Measurements from ENCODE around the gene PLPP4. TPM values are rescaled to one million over a fixed set of nuclear protein-coding genes. Genes with fewer than 3 reads are reported as not detected.

Gene PLPP4
- total RNA-seq, 2 donors from 2014 or later, result 0.27 to 61.3 TPM

GRCh38 chr10:120612756-120613155 lies 155.7 kb downstream of the PLPP4 start:
- H3K4me3 ChIP-seq, result no peak overlapping the region
- no peak overlapping the region for H3K27ac ChIP-seq
- intact Hi-C loops (cut with DNase I), result no loop called here
- no peak for TF ChIP-seq CTCF (IDR thresholded peaks at IDR 0.05)
- TF ChIP-seq POLR2AphosphoS5 (IDR thresholded peaks at IDR 0.05), result no peak
- no peaks in the 10 kb centered on the region for H3K9me3 ChIP-seq
- no peaks in the 10 kb centered on the region for H3K36me3 ChIP-seq
- WGBS, result 73% methylated on average over 2 of the region's 2 CpGs
- H3K4me1 ChIP-seq (replicated peaks), result no peaks in the 10 kb centered on the region
- H3K27me3 ChIP-seq (replicated peaks; ENCODE audit: insufficient read depth), result no peaks in the 10 kb centered on the region
- DNase-seq (ENCODE audit: low spot score), result no peak

- 59% methylated on average over 3 of the region's 3 CpGs for WGBS
- intact Hi-C loops (cut with DNase I), result no loop called here
- Histone ChIP-seq H3K27ac (no peak overlapping the region), H3K4me3 (no peak overlapping the region), H3K4me1 (replicated peaks) (no peaks in the 10 kb centered on the region), H3K9me3 (no peaks in the 10 kb centered on the region), H3K27me3 (replicated peaks; ENCODE audit: insufficient read depth) (no peaks in the 10 kb centered on the region), H3K36me3 (no peaks in the 10 kb centered on the region)
- DNase-seq (ENCODE audit: low spot score), result no peak
- no peak for TF ChIP-seq CTCF (IDR thresholded peaks at IDR 0.05)
- no peak for TF ChIP-seq POLR2A (IDR thresholded peaks at IDR 0.05)
- no peak for TF ChIP-seq POLR2AphosphoS5 (IDR thresholded peaks at IDR 0.05)
These were observed 156.2 kb downstream of the PLPP4 start for GRCh38 chr10:120613180-120613579.

- no peak for DNase-seq (ENCODE audit: low spot score)
- Histone ChIP-seq H3K27me3 (replicated peaks; ENCODE audit: insufficient read depth) (no peaks in the 10 kb centered on the region), H3K9me3 (no peaks in the 10 kb centered on the region), H3K36me3 (no peaks in the 10 kb centered on the region), H3K27ac (no peak overlapping the region), H3K4me1 (replicated peaks) (no peaks in the 10 kb centered on the region), H3K4me3 (no peak overlapping the region)
- TF ChIP-seq POLR2A (IDR thresholded peaks at IDR 0.05) (no peak), POLR2AphosphoS5 (IDR thresholded peaks at IDR 0.05) (no peak), CTCF (IDR thresholded peaks at IDR 0.05) (no peak)
- intact Hi-C loops (cut with DNase I), result no loop called here
These were observed 157.7 kb downstream of the PLPP4 start for GRCh38 chr10:120614680-120615079.

GRCh38 chr10:120616311-120616911 lies 159.4 kb downstream of the PLPP4 start:
- no peak overlapping the region for H3K4me3 ChIP-seq
- intact Hi-C loops (cut with DNase I), result no loop called here
- WGBS, result 63% methylated on average over 3 of the region's 3 CpGs
- no peaks in the 10 kb centered on the region for H3K4me1 ChIP-seq (replicated peaks)
- H3K36me3 ChIP-seq, result no peaks in the 10 kb centered on the region
- no peaks in the 10 kb centered on the region for H3K9me3 ChIP-seq
- H3K27ac ChIP-seq, result no peak overlapping the region
- H3K27me3 ChIP-seq (replicated peaks; ENCODE audit: insufficient read depth), result no peaks in the 10 kb centered on the region
- TF ChIP-seq POLR2AphosphoS5 (IDR thresholded peaks at IDR 0.05) (no peak), POLR2A (IDR thresholded peaks at IDR 0.05) (no peak), CTCF (IDR thresholded peaks at IDR 0.05) (no peak)
- DNase-seq (ENCODE audit: low spot score), result no peak

- no peaks in the 10 kb centered on the region for H3K9me3 ChIP-seq
- H3K27me3 ChIP-seq (replicated peaks; ENCODE audit: insufficient read depth), result no peaks in the 10 kb centered on the region
- TF ChIP-seq CTCF (IDR thresholded peaks at IDR 0.05) (no peak), POLR2AphosphoS5 (IDR thresholded peaks at IDR 0.05) (no peak), POLR2A (IDR thresholded peaks at IDR 0.05) (no peak)
- intact Hi-C loops (cut with DNase I), result no loop called here
- no peak for DNase-seq (ENCODE audit: low spot score)
- H3K27ac ChIP-seq, result no peak overlapping the region
- H3K4me1 ChIP-seq (replicated peaks), result no peaks in the 10 kb centered on the region
- 75% methylated on average over 1 of the region's 1 CpG for WGBS
- H3K4me3 ChIP-seq, result no peak overlapping the region
- no peaks in the 10 kb centered on the region for H3K36me3 ChIP-seq
These were observed 171.2 kb downstream of the PLPP4 start for GRCh38 chr10:120628197-120628596.

Data from prostate gland (tissue), 2 donors.